ENCODE results near the gene PCDHA9.
"Not testable (repeated sequence)": the region's sequence is repeated elsewhere in the genome, so short reads cannot be mapped to it uniquely, and the experiment has no call there.

Gene PCDHA9

DNA sequence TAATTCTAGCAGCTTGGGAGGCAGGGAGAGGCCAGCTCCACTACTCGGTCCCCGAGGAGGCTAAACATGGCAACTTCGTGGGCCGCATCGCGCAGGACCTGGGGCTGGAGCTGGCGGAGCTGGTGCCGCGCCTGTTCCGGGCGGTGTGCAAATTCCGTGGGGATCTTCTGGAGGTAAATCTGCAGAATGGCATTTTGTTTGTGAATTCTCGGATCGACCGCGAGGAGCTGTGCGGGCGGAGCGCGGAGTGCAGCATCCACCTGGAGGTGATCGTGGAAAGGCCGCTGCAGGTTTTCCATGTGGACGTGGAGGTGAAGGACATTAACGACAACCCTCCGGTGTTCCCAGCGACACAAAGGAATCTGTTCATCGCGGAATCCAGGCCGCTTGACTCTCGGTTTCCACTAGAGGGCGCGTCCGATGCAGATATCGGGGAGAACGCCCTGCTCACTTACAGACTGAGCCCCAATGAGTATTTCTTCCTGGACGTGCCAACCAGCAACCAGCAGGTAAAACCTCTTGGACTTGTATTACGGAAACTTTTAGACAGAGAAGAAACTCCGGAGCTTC is 13.7 kb upstream of the PCDHA9 start:
- DNase-seq, result not testable (repeated sequence)

DNA sequence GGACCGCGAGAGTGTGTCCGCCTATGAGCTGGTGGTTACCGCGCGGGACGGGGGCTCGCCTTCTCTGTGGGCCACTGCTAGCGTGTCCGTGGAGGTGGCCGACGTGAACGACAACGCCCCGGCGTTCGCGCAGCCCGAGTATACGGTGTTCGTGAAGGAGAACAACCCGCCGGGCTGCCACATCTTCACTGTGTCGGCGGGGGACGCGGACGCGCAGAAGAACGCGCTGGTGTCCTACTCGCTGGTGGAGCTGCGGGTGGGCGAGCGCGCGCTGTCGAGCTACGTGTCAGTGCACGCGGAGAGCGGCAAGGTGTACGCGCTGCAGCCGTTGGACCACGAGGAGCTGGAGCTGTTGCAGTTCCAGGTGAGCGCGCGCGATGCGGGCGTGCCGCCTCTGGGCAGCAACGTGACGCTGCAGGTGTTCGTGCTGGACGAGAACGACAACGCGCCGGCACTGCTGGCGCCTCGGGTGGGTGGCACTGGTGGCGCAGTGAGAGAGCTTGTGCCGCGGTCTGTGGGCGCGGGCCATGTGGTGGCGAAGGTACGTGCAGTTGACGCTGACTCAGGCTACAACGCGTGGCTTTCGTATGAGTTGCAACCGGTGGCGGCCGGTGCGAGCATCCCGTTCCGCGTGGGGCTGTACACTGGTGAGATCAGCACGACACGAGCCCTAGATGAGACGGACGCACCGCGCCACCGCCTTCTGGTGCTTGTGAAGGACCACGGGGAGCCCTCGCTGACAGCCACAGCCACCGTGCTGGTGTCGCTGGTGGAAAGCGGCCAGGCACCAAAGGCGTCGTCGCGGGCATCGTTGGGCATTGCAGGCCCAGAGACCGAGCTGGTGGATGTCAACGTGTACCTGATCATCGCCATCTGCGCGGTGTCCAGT is 12.3 kb upstream of the PCDHA9 start:
- no peak for DNase-seq

DNA sequence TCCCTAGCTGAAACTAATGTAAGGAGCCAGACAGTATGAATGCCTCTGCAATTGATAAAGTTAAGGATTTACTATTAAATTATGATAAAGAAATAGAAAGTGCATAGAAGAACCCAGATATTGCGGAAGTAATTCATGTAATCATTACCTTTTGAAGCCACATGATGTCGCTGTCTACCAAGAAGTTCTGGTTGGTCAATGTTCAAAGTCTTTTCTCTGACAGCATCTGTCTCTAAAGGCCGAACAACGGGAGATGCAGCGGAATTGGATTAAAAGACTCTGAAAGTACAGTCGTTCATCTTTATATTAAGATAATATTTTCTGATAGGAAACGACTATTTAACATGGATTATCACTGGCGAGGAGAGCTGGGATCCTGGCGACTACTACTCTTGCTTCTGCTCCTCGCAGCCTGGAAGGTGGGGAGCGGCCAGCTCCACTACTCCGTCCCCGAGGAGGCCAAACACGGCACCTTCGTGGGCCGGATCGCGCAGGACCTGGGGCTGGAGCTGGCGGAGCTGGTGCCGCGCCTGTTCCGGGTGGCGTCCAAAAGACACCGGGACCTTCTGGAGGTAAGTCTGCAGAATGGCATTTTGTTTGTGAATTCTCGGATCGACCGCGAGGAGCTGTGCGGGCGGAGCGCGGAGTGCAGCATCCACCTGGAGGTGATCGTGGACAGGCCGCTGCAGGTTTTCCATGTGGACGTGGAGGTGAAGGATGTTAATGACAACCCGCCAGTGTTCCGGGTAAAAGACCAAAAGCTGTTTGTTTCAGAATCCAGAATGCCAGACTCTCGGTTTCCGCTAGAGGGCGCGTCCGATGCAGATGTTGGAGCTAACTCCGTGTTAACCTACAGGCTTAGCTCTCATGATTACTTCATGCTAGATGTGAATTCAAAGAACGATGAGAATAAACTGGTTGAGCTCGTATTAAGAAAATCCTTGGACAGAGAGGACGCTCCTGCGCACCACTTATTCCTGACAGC is 6.9 kb upstream of the PCDHA9 start, which contains the start of gene PCDHA8:
Gene PCDHA8 (plus strand): TSS at position 210 of the 985 bp plus-strand sequence. CDS start 135 bp downstream, at position 345.
- peak in 1 of 2 donors; percentile 1 for DNase-seq

DNA sequence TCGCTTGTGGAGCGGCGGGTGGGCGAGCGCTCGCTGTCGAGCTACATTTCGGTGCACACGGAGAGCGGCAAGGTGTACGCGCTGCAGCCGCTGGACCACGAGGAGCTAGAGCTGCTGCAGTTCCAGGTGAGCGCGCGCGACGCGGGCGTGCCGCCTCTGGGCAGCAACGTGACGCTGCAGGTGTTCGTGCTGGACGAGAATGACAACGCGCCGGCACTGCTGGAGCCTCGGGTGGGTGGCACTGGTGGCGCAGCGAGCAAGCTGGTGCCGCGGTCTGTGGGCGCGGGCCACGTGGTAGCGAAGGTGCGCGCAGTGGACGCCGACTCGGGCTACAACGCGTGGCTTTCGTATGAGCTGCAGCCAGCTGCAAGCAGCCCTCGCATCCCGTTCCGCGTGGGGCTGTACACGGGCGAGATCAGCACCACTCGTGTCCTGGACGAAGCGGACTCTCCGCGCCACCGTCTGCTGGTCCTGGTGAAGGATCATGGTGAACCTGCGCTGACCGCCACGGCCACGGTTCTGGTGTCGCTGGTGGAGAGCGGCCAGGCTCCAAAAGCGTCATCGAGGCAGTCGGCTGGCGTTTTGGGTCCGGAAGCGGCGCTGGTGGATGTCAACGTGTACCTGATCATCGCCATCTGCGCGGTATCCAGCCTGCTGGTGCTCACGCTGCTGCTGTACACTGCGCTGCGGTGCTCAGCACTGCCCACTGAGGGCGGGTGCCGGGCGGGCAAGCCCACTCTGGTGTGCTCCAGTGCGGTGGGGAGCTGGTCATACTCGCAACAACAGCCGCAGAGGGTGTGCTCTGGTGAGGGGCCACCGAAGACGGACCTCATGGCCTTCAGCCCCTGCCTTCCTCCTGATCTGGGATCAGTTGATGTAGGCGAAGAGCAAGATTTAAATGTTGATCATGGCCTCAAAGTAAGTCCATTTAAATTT is 5.1 kb upstream of the PCDHA9 start:
- no peak for DNase-seq

DNA sequence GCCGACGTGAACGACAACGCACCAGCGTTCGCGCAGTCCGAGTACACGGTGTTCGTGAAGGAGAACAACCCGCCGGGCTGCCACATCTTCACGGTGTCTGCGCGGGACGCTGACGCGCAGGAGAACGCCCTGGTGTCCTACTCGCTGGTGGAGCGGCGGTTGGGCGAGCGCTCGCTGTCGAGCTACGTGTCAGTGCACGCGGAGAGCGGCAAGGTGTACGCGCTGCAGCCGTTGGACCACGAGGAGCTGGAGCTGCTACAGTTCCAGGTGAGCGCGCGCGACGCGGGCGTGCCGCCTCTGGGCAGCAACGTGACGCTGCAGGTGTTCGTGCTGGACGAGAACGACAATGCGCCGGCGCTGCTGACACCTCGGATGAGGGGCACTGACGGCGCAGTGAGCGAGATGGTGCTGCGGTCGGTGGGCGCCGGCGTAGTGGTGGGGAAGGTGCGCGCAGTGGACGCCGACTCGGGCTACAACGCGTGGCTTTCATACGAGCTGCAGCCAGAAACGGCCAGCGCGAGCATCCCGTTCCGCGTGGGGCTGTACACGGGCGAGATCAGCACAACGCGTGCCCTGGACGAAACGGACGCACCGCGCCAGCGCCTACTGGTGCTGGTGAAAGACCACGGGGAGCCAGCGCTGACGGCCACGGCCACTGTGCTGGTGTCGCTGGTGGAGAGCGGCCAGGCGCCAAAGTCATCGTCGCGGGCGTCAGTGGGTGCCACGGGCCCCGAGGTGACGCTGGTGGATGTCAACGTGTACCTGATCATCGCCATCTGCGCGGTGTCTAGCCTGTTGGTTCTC is 1.9 kb downstream of the PCDHA9 start:
- not testable (repeated sequence) for DNase-seq

DNA sequence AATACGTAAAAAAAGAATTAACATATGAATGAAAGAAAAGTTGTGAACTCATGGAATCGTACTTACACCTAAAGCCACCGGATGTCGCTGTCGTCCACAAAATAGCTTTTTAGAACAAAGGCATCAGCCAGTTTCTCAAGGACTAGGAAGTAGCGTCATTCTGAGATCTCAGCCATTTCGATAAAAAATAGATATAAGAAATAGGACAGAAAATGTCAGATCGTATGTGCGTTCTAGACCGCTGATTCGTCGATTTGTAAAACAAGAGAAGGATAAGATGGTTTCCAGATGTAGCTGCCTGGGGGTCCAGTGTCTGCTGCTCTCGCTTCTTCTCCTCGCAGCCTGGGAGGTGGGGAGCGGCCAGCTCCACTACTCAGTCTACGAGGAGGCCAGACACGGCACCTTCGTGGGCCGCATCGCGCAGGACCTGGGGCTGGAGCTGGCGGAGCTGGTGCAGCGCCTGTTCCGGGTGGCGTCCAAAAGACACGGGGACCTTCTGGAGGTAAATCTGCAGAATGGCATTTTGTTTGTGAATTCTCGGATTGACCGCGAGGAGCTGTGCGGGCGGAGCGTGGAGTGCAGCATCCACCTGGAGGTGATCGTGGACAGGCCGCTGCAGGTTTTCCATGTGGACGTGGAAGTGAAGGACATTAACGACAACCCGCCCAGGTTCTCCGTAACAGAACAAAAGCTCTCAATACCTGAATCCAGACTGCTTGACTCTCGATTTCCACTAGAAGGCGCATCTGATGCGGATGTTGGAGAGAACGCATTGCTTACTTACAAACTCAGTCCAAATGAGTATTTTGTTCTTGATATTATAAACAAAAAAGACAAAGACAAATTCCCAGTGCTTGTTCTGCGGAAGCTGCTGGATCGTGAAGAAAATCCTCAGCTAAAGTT is 7.8 kb downstream of the PCDHA9 start, which contains the start of gene PCDHA10:
Gene PCDHA10 (plus strand): TSS at position 126 of the 903 bp plus-strand sequence. CDS start 152 bp downstream, at position 278.
- no peak for DNase-seq

DNA sequence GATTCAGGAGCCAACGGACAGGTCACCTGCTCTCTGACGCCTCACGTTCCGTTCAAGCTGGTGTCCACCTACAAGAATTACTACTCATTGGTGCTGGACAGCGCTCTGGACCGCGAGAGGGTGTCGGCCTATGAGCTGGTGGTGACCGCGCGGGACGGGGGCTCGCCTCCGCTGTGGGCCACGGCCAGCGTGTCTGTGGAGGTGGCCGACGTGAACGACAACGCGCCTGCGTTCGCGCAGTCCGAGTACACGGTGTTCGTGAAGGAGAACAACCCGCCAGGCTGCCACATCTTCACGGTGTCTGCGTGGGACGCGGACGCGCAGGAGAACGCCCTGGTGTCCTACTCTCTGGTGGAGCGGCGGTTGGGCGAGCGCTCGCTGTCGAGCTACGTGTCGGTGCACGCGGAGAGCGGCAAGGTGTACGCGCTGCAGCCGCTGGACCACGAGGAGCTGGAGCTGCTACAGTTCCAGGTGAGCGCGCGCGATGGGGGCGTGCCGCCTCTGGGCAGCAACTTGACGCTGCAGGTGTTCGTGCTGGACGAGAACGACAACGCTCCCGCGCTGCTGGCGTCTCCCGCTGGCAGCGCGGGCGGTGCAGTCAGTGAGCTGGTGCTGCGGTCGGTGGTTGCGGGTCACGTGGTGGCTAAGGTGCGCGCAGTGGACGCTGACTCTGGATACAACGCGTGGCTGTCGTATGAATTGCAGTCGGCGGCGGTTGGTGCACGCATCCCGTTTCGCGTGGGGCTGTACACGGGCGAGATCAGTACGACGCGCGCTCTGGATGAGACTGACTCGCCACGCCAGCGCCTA is 9.2 kb downstream of the PCDHA9 start:
- DNase-seq, result no peak

DNA sequence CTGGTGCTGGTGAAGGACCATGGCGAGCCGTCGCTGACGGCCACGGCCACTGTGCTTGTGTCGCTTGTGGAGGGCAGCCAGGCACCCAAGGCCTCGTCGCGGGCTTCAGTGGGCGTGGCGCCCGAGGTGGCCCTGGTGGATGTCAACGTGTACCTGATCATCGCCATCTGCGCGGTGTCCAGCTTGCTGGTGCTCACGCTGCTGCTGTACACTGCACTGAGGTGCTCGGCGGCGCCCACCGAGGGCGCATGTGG is 9.7 kb downstream of the PCDHA9 start:
- DNase-seq, result no peak

DNA sequence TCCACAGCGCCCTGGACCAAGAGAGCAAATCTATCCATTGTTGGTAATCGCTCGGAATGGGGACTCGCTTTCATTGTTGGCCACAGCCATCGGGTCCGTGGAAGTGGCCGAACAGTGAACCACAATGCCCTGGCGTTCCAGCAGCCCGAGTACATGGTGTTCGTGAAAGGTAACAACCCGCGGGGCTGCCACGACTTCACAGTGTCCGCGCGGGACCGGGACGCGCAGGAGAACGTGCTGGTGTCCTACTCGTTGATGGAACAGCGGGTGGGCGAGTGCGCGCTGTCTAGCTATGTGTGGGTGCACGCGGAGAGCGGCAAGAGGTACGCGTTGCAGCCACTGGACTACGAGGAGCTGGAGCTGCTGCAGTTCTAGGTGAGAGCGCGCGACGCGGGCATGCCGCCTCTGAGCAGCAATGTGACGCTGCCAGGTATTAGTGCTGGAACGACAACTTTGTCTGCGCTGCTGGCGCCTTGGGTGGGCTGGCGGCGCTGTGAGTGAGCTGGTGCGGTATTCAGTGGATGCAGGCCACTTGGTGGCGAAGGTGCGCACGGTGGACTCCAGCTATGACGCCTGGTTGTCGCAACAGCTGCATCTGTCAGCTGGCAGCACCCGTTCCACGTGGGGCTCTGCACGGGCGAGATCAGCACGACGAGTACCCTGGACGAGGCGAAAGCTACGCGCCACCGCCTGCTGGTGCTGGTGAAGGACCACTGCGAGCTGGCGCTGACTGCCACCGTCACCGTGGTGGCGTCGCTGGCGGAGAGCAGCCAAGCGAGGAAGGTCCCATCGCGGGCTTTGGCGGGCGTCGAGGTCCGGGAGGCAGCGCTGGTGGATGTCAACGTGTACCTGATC is 14.5 kb downstream of the PCDHA9 start:
- no peak for DNase-seq

DNA sequence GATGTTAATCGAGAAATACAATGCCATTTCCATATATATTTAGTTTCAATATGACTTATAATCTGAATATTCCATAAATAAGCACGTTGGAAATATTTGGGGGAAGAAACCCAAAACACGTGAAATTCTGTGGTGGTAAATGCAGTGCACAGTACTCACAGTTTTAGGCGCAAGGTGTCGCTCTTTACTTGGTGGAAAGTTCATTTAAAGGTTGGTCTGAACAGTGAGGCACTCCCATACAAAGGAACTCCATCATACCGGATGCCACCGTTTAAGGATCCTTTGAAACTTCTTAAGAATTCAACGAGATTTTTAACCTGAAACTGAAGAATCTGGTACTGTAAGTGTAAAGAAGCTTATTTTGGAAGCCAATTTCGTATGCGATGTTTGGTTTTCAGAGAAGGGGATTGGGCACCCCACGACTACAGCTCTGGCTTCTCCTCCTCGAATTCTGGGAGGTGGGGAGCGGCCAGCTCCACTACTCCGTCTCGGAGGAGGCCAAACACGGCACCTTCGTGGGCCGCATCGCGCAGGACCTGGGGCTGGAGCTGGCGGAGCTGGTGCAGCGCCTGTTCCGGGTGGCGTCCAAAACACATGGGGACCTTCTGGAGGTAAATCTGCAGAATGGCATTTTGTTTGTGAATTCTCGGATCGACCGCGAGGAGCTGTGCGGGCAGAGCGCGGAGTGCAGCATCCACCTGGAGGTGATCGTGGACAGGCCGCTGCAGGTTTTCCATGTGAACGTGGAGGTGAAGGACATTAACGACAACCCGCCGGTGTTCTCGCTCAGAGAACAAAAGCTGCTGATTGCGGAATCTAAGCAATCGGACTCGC is 20.8 kb downstream of the PCDHA9 start, which contains the start of gene PCDHA11:
Gene PCDHA11 (plus strand): TSS at position 237 of the 834 bp plus-strand sequence. CDS start 147 bp downstream, at position 384.
- DNase-seq, result no peak

DNA sequence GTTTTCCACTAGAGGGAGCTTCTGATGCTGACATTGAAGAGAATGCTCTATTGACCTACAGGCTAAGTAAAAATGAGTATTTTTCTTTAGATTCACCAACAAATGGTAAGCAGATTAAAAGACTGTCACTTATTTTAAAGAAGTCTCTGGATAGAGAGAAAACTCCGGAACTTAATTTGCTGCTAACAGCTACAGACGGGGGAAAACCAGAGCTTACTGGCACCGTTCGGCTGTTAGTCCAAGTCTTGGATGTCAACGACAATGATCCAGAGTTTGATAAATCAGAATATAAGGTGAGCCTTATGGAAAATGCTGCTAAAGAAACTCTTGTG is 21.3 kb downstream of the PCDHA9 start:
- no peak for DNase-seq

DNA sequence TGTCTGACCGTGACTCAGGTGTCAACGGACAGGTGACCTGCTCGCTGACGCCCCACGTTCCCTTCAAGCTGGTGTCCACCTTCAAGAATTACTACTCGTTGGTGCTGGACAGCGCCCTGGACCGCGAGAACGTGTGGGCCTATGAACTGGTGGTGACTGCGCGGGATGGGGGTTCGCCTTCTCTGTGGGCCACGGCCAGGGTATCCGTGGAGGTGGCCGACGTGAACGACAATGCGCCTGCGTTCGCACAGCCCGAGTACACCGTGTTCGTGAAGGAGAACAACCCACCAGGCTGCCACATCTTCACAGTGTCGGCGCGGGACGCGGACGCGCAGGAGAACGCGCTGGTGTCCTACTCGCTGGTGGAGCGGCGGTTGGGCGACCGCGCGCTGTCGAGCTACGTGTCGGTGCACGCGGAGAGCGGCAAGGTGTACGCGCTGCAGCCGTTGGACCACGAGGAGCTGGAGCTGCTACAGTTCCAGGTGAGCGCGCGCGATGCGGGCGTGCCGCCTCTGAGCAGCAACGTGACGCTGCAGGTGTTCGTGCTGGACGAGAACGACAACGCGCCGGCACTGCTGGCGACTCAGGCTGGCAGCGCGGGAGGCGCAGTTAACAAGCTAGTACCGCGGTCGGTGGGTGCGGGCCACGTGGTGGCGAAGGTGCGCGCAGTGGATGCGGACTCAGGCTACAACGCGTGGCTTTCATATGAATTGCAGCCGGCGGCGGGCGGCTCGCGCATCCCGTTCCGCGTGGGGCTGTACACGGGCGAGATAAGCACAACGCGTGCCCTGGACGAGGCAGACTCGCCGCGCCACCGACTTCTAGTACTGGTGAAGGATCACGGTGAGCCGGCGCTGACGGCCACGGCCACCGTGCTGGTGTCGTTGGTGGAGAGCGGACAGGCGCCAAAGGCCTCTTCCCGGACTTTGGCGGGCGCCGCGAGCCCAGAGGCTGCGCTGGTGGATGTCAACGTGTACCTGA is 22.3 kb downstream of the PCDHA9 start:
- no peak for DNase-seq

DNA sequence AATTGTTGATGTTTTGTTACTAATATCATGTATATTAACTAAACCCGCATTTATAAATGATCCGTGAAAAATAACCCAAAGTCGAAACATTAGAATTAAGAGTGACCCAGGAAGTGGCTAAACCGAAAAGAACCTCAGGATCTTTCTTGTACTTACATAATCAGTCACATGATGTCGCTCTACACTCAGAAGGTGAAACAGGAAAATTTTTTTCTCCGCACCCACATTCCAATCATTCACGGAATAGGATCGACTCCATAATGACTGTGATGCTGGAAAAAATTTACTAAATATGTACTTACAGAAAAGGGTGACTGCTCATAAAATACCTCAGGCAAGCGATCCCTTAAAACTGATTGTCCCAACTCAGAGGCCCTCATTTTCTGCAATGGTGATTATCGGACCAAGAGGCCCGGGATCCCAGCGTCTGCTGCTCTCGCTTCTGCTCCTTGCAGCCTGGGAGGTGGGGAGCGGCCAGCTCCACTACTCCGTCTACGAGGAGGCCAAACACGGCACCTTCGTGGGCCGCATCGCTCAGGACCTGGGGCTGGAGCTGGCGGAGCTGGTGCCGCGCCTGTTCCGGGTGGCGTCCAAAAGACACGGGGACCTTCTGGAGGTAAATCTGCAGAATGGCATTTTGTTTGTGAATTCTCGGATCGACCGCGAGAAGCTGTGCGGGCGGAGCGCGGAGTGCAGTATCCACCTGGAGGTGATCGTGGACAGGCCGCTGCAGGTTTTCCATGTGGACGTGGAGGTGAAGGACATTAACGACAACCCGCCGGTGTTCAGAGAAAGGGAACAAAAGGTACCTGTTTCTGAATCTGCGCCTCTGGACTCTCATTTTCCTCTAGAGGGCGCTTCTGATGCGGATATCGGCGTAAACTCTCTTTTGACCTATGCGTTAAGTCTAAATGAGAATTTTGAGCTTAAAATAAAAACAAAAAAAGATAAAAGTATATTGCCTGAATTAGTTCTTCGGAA is 27.2 kb downstream of the PCDHA9 start, which contains the start of gene PCDHA12:
Gene PCDHA12 (plus strand): TSS at position 224 of the 981 bp plus-strand sequence. CDS start 165 bp downstream, at position 389.
- no peak for DNase-seq

DNA sequence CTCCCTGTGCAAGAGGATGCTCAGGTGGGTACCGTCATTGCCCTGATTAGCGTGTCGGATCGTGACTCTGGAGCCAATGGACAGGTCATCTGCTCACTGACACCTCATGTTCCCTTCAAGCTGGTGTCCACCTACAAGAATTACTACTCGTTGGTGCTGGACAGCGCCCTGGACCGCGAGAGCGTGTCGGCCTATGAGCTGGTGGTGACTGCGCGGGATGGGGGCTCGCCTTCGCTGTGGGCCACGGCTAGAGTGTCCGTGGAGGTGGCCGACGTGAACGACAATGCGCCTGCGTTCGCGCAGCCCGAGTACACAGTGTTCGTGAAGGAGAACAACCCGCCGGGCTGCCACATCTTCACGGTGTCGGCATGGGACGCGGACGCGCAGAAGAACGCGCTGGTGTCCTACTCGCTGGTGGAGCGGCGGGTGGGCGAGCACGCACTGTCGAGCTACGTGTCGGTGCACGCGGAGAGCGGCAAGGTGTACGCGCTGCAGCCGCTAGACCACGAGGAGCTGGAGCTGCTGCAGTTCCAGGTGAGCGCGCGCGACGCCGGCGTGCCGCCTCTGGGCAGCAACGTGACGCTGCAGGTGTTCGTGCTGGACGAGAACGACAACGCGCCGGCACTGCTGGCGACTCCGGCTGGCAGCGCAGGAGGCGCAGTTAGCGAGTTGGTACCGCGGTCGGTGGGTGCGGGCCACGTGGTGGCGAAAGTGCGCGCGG is 28.5 kb downstream of the PCDHA9 start:
- DNase-seq, result not testable (repeated sequence)
